ENCODE results near the gene PTPRU.
"Not testable (repeated sequence)": the region's sequence is repeated elsewhere in the genome, so short reads cannot be mapped to it uniquely, and the experiment has no call there.

The PTPRU gene

GRCh38 chr1:29235955-29236711 is at the start of gene PTPRU:
PTPRU (plus strand) TSS chr1:29236522; CDS start chr1:29236645, 123 bp downstream.
- DNase-seq, result peak; percentile 78

DNA sequence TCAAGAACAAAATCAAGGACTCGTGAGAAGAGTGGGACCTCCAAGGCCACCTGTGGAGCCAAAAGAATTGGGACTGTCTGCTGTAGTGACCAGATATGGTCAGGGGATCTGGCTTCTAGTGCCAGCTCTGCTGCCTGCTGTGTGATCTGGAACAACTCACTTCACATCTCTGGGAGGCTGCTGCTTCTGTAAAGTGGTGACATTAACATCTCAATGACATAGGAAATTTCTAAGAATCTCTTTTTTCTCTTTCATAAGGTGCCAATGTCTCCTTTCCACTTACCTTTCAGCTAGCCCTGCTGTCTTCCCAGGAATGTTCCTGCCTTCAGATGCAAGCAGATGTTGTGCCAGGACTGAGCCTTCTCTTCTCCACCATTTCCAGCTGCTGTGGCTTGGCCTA is 49.6 kb upstream of the PTPRU start:
- no peak for DNase-seq

GRCh38 chr1:29190718-29191117 is 45.6 kb upstream of the PTPRU start:
- DNase-seq, result no peak

GRCh38 chr1:29193879-29194455 is 42.4 kb upstream of the PTPRU start:
- DNase-seq, result no peak

DNA sequence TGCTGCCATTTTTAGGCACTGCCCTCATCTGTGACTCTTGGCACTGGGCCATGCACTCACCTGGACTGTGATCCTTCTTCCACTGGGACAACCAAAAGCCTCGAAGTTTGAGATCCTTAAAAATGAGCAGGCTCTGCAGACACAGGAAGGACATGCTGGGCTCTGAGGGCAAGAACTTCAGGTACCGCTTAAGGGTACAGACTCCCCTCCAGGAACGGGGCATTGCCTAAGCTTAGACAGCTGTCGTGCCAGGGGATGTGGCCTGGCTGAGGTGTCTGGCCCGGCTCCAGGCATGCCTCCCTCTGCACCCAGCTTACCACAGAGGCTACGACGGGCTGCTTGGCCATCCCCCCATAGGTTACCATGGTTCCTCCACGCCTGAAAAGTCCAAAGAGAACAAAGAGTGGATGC is 40.4 kb upstream of the PTPRU start:
- DNase-seq, result no peak

DNA sequence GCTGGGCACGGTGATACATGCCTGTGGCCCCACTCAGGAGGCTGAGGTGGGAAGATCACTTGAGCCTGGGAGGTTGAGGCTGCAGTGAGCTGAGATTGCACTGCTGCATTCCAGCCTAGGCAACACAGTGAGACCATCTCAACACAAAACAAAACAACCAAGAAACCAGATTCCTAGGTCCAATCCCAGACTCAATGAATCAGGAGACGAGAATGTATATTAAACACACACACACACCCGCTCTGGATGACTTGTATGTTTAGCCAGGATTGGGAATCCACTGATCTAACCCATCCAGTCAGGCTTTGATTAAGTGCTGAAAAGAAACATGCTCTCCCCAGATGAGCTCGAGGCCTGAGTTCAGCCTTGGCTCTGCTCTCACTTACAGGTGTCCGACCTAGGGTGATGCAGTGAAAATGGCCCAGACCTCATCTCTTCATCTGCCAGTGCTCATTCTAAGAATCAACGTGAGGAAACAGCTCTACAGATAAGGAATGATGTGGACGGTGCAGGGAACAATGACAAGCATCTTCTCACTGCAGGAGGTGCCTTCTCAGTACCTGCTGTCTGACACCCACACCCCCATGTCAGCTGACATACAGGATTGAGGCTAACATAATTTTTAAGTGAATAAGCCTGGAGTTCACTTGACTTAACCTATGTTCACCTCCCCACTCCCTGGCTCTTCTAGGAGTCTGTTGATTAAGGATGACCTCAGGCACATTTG is 39.3 kb upstream of the PTPRU start:
- DNase-seq, result no peak

DNA sequence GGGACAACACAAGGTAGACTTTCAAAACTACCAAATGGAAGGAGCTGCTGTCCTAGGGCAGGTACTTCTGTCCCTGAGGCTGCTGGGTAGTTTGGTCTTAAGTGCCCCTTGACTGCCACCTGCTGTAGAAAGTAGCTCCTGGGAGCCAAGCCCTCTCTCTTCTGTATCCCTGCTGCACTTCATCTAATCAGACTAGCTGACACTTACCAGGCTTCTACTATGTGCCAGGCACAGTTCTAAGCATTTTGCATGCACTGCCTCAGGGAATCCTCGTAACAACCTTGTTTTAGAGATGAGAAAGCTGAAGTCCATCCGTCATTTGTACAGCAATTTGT is 38.8 kb upstream of the PTPRU start:
- peak; percentile 53 for DNase-seq

DNA sequence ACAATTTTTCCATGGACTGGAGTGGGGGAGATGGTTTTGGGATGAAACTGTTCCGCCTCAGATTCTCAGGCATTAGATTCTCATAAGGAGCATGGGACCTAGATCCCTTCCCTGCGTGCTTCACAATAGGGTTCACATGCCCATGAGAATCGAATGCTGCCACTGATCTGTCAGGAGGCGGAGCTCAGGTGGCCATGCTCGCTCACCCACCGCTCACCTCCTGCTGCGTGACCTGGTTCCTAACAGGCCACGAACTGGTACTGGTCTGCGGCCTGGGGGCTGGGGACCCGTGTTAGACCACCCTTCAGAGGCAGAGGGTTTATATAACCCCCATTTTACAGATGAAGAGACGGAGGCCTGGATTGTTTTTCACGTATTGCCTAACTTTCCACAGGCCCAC is 38.3 kb upstream of the PTPRU start:
- DNase-seq, result no peak

GRCh38 chr1:29200906-29201594 is 35.3 kb upstream of the PTPRU start:
- no peak for DNase-seq

GRCh38 chr1:29201595-29202051 is 34.7 kb upstream of the PTPRU start:
- no peak for DNase-seq

DNA sequence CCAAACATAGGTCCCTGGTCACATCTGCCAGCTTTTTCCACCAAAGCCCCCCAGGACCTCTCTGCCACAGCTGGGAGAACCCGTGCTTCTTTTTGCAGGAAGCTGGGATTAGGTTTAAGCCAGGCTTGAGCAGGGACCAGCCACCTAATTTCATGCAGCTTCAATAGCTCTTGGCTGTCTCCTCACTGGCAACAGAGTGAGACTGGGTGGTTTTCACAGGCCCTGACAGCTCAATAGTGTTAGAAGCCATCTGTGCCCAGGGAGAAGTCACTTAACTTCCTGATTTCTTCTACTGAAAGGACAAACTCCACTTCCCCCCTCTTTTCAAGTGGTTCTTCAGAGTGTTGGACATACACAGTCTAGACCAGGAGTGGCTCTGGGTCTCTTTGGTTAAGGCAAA is 34.3 kb upstream of the PTPRU start:
- DNase-seq, result no peak

DNA sequence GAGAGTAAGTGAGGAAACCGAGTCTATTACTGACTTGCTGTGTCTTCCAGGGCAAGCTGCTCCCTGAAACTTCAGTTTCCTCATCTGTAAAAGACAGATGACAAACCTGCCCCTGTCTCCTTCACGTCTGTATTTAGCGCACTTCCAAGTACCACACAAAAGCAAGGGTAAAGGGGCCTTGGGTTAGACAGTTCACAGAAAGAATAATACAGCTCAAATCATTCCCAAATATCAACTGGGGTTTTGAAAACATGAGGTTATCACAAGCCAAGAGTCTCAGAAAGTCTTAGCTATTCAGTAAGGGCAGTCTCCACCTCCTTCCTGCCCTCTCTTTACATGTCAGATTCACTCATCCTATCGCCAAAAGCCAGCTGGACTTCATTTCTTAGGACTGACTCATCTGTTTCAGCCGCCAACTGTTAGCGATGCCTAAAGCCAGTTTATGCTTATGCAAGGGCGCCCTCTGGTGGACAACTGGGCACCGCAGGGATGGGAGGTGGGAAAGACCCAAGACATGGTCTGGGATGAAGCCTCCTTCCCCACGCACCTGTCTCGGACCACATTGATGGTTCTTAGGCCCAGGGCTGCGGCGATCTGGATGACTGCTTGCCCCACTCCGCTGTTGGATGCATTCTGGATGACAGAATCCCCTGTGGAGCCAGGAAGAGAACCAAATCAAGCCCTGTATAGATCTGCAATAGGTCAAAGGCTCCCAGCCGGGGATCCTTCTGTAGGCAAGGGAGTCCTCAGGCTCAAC is 33.6 kb upstream of the PTPRU start:
- peak; percentile 88 for DNase-seq

- no peak for DNase-seq
Measured at GRCh38 chr1:29208442-29208841, 27.9 kb upstream of the PTPRU start.

DNA sequence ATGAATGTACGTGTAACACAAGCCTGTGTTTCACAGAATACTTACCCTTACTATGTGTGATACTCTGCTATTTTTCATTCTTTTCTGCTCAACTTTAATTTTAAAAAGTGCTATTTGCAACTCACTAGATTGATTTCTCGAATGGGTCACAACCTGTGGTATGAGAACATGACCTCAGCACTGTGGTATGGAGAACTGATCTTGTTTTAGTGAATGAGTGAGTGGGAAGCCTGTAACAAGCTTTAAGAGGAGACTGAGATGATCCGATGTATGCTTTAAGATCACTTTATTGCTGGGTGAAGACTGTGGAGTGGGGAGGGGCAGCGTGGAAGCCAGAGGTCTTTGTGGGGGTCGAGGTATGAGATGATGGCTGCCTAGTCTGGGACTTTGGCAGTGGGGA is 27.1 kb upstream of the PTPRU start:
- DNase-seq, result no peak

DNA sequence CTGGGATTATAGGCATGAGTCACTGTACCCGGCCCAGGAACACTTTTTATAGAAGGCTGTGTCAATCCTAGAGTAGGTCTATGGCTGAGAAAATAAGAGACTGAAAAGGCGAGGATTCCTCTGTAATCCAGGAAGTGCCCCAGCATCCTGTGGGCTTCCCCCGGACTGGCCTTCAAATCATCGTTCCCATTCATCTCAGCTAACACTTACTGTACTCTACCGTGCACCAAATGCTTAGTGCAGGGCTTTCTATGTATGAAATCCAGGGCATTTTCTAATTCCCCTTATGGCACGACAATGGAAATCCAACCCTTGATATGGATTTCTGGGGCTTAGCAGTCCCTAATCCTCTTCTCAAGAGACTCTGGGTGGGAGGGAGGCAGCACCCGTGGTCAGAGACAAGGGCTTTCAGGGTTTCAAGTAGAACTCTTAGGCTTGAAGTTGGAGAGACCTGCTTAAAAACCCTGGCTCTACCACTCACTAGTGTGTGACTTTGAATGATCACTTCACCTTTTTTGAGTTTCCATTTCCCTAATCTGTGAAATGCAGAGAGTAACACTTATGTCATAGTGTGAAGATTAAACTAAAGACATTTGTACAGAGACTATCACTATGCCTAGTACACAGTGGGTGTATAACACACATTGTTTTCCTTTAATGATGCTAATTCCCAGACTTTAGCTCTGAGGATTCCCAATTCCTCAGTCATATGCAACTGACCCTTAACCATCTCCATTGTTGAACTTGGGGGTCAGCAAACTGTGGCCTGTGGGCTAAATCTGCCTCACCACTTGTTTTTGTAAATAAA is 25.8 kb upstream of the PTPRU start:
- no peak for DNase-seq

DNA sequence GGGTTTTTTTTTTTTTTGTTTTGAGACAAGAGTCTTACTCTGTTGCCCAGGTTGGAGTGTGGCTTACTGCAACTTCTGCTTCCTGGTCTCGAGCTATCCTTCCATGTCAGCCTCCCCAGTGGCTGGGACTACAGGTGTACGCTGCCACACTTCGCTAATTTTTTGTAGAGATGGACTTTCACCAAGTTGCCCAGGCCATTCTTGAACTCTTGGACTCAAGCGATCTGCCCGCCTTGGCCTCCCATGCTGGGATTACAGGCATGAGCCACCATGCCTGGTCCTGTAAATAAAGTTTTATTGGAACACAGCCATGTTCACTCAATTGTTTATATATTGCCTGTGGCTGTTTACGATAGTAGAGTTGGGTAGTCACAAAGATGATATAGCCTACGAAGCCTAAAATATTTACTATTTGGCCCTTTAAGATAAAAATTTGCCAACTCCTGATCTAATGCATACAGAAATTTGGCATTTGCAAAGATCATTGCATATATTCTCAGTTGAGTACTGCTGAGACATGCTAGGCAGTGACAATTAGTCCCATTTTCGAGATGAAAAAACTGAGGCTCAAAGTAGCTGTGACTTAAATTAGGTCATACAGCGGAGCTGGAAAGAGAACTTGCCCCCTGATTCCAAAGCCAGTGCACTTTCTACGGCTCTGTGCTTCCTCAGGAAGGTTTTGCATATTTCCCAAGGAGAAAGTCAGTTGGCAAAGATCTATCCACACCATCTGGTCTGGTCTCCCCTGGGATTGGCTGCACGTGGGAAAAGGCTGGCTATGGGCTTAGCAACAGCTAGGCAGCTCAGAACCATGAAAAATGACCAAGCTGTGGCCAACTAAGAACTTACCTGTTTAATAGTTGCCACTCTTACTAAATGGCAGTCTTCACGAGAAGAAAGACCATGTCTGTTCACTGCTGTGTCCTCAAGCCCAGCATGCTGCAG is 25.0 kb upstream of the PTPRU start:
- peak; percentile 85 for DNase-seq

DNA sequence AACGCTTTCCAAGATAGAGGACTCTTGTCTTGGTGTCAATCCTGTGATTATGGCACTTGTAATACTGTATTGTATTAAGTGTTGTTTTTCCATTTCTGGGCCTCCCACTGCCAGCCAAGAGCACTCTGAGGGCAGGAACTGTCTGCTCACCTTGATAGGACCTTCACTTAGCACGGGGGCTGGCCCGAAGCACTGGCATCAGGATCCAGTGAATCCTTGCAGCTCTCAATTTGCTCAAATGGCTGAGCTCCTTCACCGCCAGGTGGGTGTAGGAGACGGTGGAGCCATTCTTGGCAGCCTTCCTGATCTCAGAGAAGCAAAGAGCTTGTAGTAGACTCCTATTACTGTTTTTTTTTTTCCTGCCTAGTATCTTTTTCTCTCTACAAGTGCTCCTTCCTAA is 23.3 kb upstream of the PTPRU start:
- peak; percentile 17 for DNase-seq

DNA sequence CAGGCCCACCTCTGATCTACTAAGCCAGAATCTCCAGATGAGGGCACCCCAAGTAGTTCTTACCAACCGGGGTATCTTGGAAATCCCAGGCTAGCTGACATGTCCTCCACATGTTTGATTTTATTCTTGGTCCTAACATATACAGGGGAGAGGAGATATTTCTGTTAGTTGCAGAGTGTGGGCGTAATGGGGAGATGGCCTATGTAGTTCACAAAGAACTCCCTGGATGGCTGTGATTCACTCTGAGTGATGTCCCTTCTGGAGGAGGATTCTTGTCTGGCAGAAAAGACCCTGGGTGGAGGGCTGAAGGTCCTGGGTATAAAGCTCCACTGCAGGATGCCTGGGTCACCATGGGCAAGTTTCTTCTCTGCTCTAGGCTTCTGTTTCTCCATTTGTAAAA is 18.7 kb upstream of the PTPRU start:
- no peak for DNase-seq

- no peak for DNase-seq
Measured at GRCh38 chr1:29218223-29218622, 18.1 kb upstream of the PTPRU start.

GRCh38 chr1:29221296-29221695 is 15.0 kb upstream of the PTPRU start:
- DNase-seq, result no peak

GRCh38 chr1:29222260-29222659 is 14.1 kb upstream of the PTPRU start:
- DNase-seq, result not testable (repeated sequence)

Measured in NCI-H69 (cell line).